Testis (tissue), 3 donors: Measurements from ENCODE around the gene RASAL3. TPM values are rescaled to one million over a fixed set of nuclear protein-coding genes. Genes with fewer than 3 reads are reported as not detected.

Source experiments
- DNase-seq: peaks from one replicate; pipeline ENCODE4 v3.0.0-alpha.2; 2019
- H3K27ac ChIP-seq, 2 donors: fragments of 200-600 bp; sonication (generic); one replicate each; pipeline ENCODE4 v1.5.1; 2019
- H3K27me3 ChIP-seq: fragments of 200-600 bp; sonication (generic); one replicate; pipeline ENCODE4 v1.5.1; 2019
- H3K36me3 ChIP-seq: fragments of 200-600 bp; sonication (generic); one replicate; pipeline ENCODE4 v1.5.1; 2017; ENCODE audit warnings: low read depth; ENCODE audit errors: missing control alignments
- H3K4me1 ChIP-seq: fragments of 200-600 bp; sonication (generic); one replicate; pipeline ENCODE4 v1.5.1; 2019
- H3K4me3 ChIP-seq, 2 donors: fragments of 200-600 bp; sonication (generic); one replicate each; pipeline ENCODE4 v1.5.1; 2017 to 2019
- H3K9me3 ChIP-seq: fragments of 200-600 bp; sonication (generic); one replicate; pipeline ENCODE4 v1.5.1; 2017
- CTCF ChIP-seq, 3 experiments: fragments of 450-650 bp in 2 of 3; fragments of 200-600 bp in 1 of 3; sonication (generic) in 1 of 3; IDR thresholded peaks; one replicate each; pipeline ENCODE4 v1.5.1; 2016 to 2019; ENCODE audit warnings: antibody characterized with exemption in 3 of 3, mild to moderate bottlenecking in 2 of 3, moderate library complexity in 1 of 3
- POLR2A ChIP-seq: fragments of 450-650 bp; IDR thresholded peaks from one replicate; pipeline ENCODE4 v1.6.1; 2017; ENCODE audit warnings: antibody characterized with exemption, mild to moderate bottlenecking, moderate library complexity
- whole genome bisulfite sequencing, 2 donors: methylation state at CpG; one replicate each; pipeline ENCODE4 v1.1.5; 2018; 5-methylcytosine and 5-hydroxymethylcytosine counted together
- intact Hi-C: fragments of 100-400 bp; cut with DNase I; formaldehyde crosslinking; loops from one replicate; pipeline ENCODE4 v1.15.1; 2023; ENCODE audit warnings: low total_unique reads
- polyA plus RNA-seq: library from polyadenylated mRNA; stranded (reverse); fragments of 350-450 nt; fragmentation: Illumina TruSeq; extraction: RNeasy Lipid Tissue Mini Kit (QIAGEN cat#74804); gene quantifications from one replicate; pipeline ENCODE4 v1.2.3, GENCODE V29; 2014; ENCODE audit warnings: low read depth, low replicate concordance; ENCODE audit not compliant: insufficient read depth
- total RNA-seq, 2 donors: library from RNA; depleted of rRNA; stranded (reverse); fragments of >200 nt; gene quantifications; one replicate each; pipeline ENCODE4 v1.2.3, GENCODE V29; 2016

Gene RASAL3
- total and polyA plus RNA-seq, 3 donors from 2014 or later = 1.4 to 2.7 (median 2.0) TPM

- DNase-seq = no peak
These were observed 4.5 kb upstream of the RASAL3 start for GRCh38 chr19:15468675-15469512.

GRCh38 chr19:15467734-15468214 is 3.4 kb upstream of the RASAL3 start:
- Histone ChIP-seq H3K9me3 (no peaks in the 10 kb centered on the region), H3K27ac (no peak overlapping the region), H3K36me3 (no peaks in the 10 kb centered on the region), H3K4me3 (no peak overlapping the region), H3K27me3 (no peaks in the 10 kb centered on the region), H3K4me1 (no peaks in the 10 kb centered on the region)
- no peak for DNase-seq
- intact Hi-C loops = no loop called here
- TF ChIP-seq CTCF (IDR thresholded peaks at IDR 0.05) = no peak
- no peak for TF ChIP-seq POLR2A
- WGBS, 2 donors = 77 to 82% methylated on average over 6 of the region's 6 CpGs

More at GRCh38 chr19:15468675-15469512, 4.5 kb upstream of the RASAL3 start:
- Histone ChIP-seq H3K27me3 (no peaks in the 10 kb centered on the region), H3K4me3 (no peak overlapping the region), H3K4me1 (no peaks in the 10 kb centered on the region), H3K27ac (no peak overlapping the region), H3K36me3 (no peaks in the 10 kb centered on the region), H3K9me3 (no peaks in the 10 kb centered on the region)
- no peak for TF ChIP-seq POLR2A
- TF ChIP-seq CTCF (IDR thresholded peaks at IDR 0.05) = no peak
- intact Hi-C loops = no loop called here
- WGBS, 2 donors = 49 to 60% methylated on average over 9 to 12 of the region's 12 CpGs

- H3K27me3 ChIP-seq = no peaks in the 10 kb centered on the region
- intact Hi-C loops = no loop called here
- H3K36me3 ChIP-seq = no peaks in the 10 kb centered on the region
- DNase-seq = no peak
- 57 to 67% methylated on average over 8 of the region's 8 CpGs for WGBS, 2 donors
- H3K4me3 ChIP-seq = no peak overlapping the region
- H3K27ac ChIP-seq = no peak overlapping the region
- H3K9me3 ChIP-seq = no peaks in the 10 kb centered on the region
- no peak for TF ChIP-seq CTCF (IDR thresholded peaks at IDR 0.05)
- no peak for TF ChIP-seq POLR2A
- H3K4me1 ChIP-seq = no peaks in the 10 kb centered on the region
These were observed 2.7 kb upstream of the RASAL3 start for GRCh38 chr19:15466851-15467733.

GRCh38 chr19:15463861-15464371 is 428 bp downstream of the RASAL3 start:
- TF ChIP-seq POLR2A (no peak), CTCF (IDR thresholded peaks at IDR 0.05) (no peak)

More at GRCh38 chr19:15463861-15464371, 428 bp downstream of the RASAL3 start:
- WGBS, 2 donors = 27 to 80% methylated on average over 1 to 21 of the region's 25 CpGs
- Histone ChIP-seq H3K27me3 (no peaks in the 10 kb centered on the region), H3K4me3 (peak overlapping the region in 1 of 2 donors; percentile 38), H3K27ac (no peak overlapping the region), H3K36me3 (no peaks in the 10 kb centered on the region), H3K4me1 (no peaks in the 10 kb centered on the region), H3K9me3 (no peaks in the 10 kb centered on the region)
- no peak for DNase-seq
- intact Hi-C loops = no loop called here
